Inflammatory macrophage treated with lipopolysaccharide for 4 hours (primary cell): ENCODE data around the gene STON2.

ENCODE experiments used
- DNase-seq: peaks from one replicate; pipeline ENCODE4 v3.0.0-alpha.2; 2020

Gene STON2

DNA sequence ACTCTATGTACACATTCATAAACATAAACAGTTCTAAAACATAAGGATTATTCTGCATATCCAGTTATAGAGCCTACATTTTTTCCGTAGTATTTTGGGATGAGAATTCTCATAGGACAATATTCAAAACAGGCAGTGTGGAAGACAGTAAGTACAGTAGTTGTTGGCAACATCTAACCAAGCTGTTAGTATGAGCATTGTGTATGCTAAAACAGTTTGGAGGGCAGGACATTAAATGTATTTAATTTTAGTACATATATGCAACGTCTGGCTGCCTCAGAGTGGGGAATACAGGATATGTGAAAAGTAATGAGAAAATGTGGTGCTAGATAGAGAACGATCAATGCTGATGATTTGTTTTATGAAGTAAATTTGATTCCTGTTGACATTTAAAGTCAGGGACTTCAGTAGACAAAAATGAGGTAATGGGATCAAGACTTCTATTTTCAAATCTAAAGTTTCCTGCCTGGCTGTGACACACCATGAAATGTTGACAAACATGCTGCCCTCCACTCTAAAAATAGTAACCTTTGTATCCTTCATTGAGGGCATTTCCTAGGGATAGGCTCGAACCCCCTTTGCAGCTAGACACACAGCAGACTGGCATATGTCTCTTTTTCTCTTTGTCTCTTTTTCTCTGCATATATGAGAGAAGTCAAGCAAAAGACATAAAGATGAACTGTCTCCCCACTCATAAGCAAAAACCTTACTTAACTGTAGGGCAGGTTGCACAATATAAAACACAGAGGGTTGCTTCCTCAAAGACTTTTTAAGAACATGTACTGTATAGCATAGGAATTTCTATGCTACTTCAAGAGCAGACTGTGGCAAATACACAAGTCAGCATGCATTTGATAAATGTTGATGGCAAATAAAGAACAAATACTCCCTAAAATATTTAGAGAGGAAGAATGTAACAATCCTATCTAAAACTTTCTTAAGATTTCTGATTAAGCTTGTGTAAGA, 103.9 kb downstream of the STON2 start:
- peak; percentile 83 for DNase-seq

DNA sequence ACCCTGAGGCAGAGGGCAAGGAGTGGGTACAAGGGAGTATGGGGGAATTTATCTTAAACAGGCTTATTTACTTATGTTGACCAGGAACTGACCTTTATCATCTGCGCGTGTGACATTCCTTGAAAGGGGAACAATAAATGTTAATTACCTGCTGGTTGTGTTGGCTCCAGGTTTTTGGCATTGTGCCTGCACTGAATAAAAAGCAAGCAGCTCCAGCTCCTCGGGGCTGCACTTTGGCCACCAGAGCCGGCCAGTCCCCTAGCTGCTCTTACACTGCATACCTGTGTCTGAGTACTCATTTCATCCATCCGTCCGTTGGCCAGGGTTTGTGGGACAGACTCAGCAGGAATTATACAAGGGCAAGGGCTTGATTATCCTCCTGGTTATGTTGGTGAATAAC, 110.6 kb downstream of the STON2 start:
- DNase-seq: no peak

DNA sequence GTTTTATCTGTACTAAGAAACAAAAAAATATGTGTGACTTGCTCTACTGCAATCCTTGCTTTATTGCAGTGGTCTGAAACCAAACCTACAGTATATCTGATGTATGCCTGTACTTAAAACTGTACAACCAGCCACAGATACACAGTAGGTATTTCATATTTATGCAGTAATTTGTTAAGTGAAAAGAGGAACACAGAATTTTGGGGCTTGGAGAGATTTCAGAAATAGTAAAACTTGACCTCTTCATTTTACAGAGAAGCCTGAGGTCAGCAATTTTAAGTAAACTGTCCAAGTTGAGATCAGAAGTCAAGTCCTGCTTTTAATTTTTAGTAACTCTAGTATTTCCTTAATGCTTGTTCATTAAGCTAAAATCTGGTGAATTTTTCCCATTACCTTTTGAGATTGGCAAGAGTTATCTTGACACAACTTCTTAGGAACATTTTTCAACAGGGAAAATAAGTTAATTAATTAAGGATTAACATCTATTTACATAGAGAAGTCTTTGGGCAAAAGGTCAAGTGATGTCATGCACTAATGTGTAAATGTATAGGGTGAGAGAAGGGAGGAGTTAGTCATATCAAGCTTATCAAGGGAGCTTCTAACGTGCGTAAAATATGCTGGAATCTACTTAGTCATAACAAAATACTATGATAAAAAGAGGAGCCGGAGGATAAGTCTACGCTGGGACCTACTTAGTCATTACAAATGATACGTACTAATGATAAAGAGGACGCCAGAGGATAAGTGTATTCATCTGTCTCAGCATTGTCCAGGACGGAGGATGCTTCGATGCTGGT, 113.4 kb downstream of the STON2 start:
- DNase-seq: no peak

DNA sequence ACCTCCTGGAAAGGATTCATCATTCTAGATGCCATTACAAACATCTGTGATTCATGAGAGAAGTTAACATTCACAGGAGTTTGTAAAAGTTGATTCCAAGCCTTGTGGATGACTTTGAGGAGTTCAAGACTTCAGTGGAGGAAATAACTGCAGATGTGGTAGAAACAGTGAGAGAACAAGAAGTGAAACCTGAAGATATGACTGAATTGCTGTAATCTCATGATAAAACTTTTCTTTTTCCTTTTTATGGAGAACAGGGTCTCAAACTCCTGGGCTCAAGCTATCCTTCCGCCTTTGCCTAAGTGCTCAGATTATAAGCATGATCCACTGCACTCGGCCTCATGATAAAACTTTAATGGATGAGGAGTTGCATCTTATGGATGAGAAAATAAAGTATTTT, 114.9 kb downstream of the STON2 start:
- peak; percentile 43 for DNase-seq

DNA sequence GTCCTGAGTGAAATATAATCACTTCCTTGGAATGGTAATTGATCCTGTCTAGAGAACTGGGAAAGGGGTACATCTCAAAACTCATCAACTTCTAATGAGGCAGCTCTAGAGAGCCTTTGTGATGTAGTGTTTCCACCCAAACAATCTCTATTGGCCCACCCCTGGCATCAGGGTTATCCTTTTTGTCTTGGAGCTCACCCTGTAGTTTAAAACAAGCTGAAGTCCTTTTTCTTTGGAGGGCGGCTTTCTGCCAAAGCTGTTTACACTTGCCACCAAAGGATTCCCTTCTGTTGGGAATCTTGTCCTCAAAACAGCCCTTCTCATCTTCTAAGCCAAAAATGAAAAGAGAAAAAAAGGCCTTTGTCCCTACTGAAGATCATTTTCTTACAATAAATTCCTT, 118.8 kb downstream of the STON2 start:
- DNase-seq: no peak

DNA sequence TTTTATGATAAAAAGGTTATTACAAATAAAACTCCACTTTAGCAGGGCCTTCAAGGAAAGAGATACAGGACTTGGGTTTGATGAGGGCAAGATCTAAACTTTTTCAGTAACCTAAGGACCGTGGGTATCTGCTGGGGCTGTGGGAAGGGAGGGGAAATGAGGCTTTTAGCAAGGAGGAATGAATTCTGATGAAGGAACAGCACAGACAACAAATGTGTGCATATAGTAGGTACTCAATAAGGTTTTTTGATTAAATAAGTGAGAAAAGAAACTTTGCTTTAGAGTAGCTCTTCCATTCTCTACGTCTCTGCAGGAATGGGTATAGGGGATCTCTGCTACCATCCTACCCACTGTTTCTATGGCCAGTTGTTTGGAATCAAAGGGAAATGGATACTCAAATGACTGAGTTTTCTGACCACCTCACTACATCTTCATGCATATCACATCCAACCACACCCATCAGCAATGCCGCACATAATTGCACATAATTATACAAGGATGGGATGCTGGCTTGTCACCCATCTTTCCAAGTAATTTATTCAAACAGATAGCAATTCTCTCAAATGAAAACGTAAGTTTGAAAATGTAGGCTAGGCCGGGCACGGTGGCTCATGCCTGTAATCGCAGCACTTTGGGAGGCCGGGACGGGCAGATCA, 119.9 kb downstream of the STON2 start:
- DNase-seq: no peak

DNA sequence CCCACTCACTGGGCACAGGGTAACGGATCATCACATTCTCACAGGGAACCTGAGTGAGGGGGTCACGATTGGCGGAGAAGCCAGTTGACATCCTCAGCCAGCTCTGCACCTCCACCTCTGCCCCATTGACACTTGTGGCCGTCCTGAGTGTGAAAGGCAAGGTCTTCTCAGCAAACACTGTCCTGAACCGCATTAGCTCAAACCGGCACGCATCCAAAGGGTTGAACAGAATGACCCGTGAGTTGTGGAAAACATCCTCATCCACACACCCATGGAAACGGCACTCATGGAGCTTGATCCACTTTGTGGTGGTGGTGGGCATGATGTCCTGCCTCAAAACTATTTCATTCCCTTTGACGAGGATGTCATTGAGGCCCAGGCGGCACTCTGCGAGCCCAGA, 123.0 kb downstream of the STON2 start:
- DNase-seq: no peak

DNA sequence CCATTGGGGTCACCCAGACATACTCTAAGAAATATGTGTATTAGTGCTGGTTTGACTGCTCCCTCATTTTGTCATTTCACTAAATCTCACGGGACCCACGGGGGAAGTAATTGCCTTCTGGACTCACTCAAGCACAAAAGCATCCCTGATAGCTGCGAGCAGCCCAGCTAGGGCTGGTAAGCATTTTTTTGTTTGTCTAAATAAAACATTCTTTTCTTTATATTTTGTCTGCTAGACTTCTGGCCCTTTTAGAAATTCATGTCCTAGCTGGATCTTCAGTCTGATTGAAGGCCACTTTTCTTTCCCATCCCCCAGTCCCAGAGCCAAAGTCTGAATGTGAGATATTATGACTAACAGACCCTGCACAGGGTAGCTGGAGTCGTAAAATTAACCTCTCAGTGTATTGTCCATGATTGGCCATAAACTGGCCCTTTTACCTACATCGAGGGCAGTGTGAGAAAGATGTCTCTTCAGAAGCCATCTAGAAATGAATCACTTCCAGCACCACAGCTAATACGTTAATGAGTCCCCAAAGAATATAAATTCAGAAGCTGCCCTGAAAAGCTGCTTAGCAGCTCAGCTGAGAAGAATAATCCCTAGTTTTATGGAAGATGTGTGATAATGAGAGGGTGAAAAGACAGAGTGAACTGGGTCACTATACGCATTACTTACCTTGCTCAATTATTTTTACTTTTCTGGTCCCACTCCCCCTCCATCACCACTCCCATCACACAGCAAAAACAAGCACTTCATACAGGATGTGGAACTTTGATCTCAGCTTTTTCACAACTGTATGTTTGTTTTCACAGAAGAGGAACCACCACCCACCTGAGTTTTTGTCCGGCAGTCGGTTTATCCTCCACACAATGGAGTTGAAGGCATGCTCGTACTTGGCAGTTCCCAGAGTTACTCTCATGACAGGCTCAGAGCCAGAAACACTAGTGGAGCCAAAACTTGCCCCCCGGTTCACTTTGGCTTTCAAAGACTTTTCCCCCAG, 123.8 kb downstream of the STON2 start:
- DNase-seq: no peak

DNA sequence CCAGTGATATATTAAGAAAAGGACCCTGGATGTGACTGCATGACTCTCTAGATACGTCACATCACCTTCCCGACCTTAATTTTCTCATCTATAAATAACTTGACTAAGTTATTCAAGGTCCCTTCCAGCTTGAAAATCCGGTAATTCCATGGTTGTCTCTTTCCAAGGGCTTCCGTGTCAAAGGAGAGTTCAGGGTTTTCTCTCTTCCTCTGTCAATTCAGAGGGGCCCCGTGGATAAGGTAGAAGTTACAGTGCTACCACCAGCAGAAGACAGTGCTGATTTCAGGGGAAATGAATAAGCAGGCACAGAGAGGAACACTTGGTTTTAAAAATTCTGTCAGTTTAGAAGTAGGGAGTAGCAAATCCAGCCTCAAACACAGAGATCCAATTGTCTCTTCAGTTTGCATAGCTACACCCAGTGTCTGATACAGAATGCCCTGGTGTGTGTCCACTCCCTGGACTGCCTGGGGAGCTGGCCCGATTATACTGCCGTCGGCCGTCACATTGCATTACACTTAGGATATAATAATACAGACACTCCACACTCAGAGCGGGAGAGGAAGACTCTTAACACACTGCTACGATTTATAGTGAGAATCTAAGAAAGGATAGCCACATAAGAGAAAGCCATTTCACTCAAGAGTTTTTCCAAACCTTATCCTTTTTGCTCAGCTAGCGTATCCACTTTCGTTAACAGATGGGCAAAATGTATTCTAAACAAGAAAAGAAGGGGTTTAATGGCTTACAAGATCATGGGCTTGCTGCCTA, 124.6 kb downstream of the STON2 start:
- no peak for DNase-seq

DNA sequence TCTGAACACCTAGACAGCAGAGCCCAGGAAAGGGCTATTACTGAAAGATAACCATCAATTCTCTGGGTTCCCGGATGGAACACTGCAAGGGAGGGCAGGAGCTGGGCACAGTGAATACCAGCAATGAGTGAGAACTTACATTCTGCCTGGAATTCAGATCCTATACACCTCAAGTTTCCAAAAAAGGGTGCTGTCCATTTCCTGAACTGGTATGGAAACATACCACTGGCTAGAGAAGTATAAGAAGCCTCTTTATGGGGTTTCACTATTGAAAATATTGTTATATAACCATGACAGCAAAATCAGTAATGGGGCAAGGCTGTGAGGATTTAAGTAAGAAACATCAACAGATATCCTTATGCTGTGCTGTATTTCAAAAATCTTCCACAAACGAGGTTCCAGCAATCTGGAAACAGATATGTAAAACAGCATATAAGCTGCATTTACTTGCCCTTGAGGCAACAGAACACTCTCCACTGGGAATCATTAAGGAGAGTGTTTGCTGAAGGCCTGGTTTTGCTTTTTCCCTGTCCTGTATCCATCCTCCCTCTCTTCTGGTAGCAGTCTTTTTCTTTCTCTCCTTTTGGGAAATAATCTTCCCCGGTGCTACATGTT, 126.1 kb downstream of the STON2 start:
- DNase-seq: no peak

DNA sequence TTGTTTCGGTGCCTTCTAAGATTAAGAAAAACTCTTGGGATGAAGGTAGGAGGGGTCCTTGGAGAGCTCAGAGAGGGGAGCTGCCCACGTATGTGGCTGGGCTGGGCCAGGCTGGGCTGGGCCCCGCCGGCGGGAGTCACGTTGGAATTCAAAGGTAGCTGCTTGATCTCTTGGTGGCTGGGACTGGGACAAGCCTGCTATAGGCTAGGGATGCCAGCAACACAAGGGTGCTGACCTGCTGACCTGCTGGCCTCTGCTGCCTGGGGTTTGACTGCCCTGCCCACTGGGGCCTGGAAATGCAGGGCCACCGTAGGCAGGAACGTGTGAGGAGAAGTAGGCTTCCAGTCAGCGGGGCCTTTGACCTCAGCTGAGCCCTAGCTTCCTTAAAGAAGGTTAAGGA, 126.6 kb downstream of the STON2 start:
- no peak for DNase-seq

DNA sequence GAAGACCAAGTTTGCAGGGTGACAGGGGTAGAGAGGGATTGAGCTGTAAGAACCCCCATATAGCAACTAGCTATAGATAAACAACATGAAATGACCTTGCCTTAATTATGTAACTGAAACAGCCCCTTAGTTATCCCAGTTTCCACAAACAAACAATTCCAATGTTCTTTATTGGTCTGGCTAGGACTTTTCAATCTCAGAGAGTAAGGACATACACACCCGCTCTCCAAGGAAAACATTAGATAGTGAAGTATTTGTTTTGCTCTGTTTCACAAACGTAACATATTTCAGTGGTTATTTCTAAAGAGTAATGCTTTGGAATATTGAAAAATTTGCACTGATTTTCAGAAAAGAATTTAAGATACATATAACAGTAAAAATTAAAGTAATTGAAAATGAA, 127.8 kb downstream of the STON2 start:
- no peak for DNase-seq

DNA sequence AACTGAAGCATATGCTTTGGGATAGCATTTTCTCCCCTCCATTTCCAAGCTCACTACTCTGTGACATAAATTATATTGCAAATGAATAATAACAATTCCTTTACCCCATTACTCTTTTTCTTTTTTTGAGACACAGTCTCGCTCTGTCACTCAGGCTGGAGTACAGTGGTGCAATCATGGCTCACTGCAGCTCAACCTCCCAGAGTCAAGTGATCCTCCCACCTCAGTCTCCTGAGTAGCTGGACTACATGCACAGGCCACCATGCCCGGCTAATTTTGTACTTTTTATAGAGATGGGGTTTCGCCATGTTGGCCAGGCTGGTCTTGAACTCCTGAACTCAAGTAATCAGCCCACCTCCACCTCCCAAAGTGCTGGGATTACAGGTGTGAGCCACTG, 130.1 kb downstream of the STON2 start:
- peak; percentile 36 for DNase-seq

DNA sequence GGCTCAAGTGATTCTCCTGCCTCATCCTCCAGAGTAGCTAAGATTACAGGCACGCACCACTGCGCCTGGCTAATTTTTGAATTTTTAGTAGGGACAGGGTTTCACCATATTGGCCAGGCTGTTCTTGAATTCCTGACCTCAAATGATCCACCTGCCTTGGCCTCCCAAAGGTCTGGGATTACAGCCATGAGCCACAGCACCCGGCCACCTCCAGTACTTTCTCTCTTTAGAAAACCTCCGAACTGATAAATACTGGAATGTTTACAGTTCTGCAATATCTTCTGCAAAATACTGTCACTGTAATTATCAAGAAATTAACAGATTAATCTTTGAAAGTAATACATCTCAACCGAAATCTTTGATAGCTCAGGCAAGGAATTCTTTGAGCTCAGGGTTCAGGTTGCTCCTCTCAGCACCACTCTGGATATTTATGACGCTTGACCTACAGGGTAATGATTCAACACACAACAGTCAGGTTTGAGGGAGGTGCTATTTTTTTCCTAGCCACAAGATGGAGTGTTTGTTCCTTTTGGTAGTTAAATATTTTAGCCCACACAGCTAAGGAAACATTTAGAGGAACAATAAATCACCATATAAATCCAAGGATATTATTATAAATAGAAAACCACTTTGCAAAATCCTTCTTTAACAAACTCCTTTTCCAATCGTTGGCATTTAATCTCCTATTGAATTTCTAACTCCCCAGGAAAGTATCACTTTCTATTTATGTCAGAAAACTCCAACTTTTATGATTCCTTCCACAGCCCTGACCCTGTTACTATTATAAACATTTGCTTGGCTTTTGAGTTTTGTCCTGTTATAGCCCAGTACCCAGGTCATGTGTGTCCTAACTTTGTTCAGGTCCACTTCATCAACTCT, 130.8 kb downstream of the STON2 start:
- peak; percentile 69 for DNase-seq

DNA sequence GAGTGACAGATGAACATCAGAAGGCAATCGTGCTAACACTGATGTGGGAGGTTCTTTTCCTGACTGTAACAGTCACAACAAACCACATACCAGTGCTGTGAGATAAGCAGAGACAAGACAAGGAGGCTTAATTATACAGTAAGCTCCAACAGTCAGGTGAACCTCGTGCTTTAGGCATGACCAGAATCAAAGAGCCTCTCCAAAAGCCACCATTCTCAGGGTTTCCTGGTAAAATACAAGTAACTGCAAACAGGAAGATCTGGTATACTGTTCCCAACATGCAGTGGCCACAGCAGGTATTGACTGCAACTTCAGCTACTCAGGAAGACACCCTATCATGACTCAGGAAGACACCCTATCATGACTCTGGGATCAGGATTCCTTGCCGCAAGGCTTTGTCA, 132.1 kb downstream of the STON2 start:
- DNase-seq: no peak

DNA sequence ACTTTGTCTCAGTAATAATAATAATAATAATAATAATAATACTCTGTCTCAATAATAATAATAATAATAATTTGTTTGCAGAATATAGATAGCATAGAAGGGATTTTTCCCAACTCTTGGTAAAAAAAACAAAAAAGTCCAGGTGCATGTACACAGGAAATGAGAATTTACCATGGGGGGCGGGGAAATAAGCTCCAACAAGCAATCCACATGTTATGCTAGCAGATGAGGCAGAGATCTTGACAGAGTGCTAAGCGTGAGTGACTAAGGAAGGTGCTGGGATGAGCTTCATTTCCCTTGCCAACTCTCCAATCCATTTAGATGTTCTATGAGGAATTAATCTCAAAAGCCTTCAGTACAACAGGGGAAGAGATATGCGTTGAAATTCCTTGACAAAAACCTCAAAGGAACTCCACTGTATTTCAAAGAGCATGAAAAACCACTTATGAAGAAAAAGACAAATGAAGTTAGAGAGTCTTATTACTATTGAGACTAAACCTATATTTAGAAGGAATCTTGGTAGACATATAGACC, 134.4 kb downstream of the STON2 start:
- no peak for DNase-seq

DNA sequence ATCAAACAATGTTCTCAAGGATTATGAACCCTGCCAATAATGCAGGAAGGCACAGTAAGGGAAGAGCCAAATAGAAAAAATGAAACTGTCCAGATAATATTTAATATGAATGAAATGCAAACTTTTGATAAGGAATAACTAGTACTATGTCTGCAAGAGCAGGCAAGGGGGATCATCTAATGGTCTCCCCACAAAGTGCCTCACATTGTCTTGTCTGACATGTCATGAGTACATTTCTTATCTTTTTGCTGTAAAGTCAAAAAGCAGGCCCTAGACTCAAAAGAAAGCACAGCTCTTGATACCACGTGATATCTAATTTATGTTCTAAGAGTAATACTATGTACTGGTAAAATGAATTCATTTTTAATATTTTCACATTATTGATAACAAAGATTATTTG, 135.5 kb downstream of the STON2 start:
- no peak for DNase-seq

DNA sequence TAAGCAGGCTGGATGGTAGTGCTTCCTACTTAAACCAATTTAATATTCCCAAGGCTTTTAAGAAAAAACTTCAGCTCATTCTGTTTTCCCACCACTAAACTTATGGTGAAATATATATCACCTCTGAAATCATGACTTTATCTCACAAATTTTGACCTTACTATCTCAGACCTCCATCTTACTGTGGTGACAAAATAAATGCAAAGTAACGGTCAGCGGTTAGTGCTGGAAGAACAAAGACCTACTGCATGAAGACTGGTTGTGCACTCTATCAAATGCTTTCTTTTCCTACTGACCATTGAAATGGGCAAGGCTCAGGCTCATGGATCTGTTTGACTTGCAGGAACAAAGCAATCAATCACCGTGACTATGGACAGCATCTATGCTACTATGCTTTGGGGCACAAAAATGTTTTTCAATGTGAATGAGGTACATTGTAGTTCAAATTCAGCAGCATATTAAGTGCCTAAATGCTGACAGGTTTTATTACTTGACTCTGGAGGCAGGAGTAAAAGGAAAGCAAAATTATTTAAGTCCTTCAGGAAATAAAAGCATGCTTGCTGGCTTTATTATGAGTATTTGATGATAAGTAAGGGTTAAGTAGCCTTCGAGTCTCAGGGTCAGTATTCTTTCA, 136.2 kb downstream of the STON2 start:
- no peak for DNase-seq

DNA sequence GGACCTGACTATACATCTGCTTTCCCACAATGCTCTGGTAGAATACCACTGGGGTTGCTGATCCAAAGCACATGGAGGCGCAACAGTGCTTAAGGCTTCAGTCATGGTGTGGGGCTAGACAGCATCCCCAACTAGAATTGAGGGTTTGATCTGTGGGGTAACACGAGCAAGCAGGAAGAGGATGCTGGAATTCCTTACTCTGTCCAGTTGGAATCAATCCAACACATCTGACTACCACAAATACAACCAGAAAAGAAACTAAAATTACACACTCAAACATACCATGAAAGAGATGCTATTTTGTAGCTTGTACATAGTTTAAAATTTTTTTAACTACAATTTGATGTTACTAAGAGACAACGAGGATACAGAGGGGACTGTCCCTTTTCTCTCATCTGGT, 138.9 kb downstream of the STON2 start:
- no peak for DNase-seq
